Ovary (tissue), 1 donor: Measurements from ENCODE around the gene HSPA4L.

ENCODE experiments used
- EP300 ChIP-seq: sonication (generic); formaldehyde crosslinking; IDR thresholded peaks from one replicate; pipeline ENCODE4 v1.6.1; 2017; ENCODE audit warnings: antibody characterized with exemption
- POLR2A ChIP-seq: fragments of 450-650 bp; IDR thresholded peaks from one replicate; pipeline ENCODE4 v1.6.1; 2017; ENCODE audit warnings: antibody characterized with exemption, mild to moderate bottlenecking, moderate library complexity

DNA sequence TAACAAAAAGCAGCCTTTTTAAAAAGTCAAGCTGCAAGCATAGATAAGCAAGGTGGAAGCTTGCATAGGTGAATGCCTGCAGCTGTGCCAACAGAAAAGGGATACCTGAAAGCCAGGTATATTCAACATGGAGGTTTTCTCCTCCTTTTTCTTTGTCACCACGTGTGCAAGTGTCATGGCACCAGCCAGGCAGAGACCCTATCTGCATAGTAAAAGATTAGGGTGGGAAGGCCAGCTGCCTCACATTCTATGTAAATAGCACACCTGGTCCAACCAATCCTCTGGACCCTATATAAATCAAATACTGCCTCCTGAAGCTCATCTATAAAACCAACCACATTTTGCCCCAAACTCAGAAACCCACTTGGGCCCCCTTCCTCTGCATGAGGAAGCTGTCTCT is 70.5 kb downstream of the HSPA4L start:
- no peak for TF ChIP-seq POLR2A
- no peak for TF ChIP-seq EP300
